ENCODE results near the gene MLLT1.

DNA sequence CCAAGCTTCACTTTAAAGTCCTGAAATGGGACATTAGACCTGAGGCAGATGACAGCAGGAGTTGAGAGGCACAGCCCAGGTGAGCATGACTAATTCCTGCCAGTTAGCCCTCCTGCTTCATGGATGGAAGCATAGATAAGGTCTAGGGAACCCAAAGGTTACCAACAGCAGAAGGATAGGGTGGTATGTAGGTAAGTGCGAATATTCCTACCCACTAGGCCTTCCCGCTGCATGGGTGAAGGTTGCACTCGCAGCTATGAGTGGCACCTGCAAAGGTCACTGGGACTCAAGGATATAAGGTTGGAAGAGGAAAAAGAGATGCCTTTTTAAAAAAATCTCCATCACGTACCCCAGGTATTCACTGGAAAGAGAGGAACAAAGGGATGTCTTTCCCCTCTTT lies 12.2 kb upstream of the MLLT1 start:
- TF ChIP-seq, protein P1, sequence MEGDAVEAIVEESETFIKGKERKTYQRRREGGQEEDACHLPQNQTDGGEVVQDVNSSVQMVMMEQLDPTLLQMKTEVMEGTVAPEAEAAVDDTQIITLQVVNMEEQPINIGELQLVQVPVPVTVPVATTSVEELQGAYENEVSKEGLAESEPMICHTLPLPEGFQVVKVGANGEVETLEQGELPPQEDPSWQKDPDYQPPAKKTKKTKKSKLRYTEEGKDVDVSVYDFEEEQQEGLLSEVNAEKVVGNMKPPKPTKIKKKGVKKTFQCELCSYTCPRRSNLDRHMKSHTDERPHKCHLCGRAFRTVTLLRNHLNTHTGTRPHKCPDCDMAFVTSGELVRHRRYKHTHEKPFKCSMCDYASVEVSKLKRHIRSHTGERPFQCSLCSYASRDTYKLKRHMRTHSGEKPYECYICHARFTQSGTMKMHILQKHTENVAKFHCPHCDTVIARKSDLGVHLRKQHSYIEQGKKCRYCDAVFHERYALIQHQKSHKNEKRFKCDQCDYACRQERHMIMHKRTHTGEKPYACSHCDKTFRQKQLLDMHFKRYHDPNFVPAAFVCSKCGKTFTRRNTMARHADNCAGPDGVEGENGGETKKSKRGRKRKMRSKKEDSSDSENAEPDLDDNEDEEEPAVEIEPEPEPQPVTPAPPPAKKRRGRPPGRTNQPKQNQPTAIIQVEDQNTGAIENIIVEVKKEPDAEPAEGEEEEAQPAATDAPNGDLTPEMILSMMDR (IDR thresholded peaks at IDR 0.05): no peak
- TF ChIP-seq POLR2A (IDR thresholded peaks at IDR 0.05) (no peak), EP300 (IDR thresholded peaks at IDR 0.05) (no peak), POLR2AphosphoS5 (IDR thresholded peaks at IDR 0.05) (no peak)
